Prostate gland (tissue), 2 donors: Measurements from ENCODE around the gene TRAF3IP3. TPM values are rescaled to one million over a fixed set of nuclear protein-coding genes. Genes with fewer than 3 reads are reported as not detected.

Experiments used
- DNase-seq: peaks from one replicate; pipeline ENCODE4 v3.0.0-alpha.2; 2019; ENCODE audit warnings: low spot score
- H3K27ac ChIP-seq, 2 donors: fragments of 200-600 bp; sonication (generic); 2 replicates each; pipeline ENCODE4 v1.5.1; 2017 to 2019
- H3K27me3 ChIP-seq: fragments of 200-600 bp; sonication (generic); replicated peaks from 2 replicates; pipeline ENCODE4 v1.5.1; 2019; ENCODE audit not compliant: insufficient read depth
- H3K36me3 ChIP-seq, 2 donors: fragments of 200-600 bp; sonication (generic); 1 replicate in 1 of 2; 2 replicates in 1 of 2; pipeline versions ENCODE4 v1.5.1 to v1.8.1; 2017 to 2019
- H3K4me1 ChIP-seq: fragments of 200-600 bp; sonication (generic); replicated peaks from 2 replicates; pipeline ENCODE4 v1.5.1; 2019
- H3K4me3 ChIP-seq, 2 donors: fragments of 200-600 bp; sonication (generic); 2 replicates each; pipeline ENCODE4 v1.5.1; 2017 to 2019
- H3K9me3 ChIP-seq: fragments of 200-600 bp; sonication (generic); 2 replicates; pipeline ENCODE4 v1.5.1; 2017
- CTCF ChIP-seq, 4 experiments: fragments of 200-600 bp in 2 of 4; fragments of 450-650 bp in 2 of 4; sonication (generic) in 2 of 4; IDR thresholded peaks; 1 replicate in 3 of 4; 2 replicates in 1 of 4; pipeline ENCODE4 v1.5.1; 2016 to 2019; ENCODE audit warnings: antibody characterized with exemption in 4 of 4, mild to moderate bottlenecking in 2 of 4, moderate library complexity in 2 of 4
- POLR2A ChIP-seq: fragments of 450-650 bp; IDR thresholded peaks from one replicate; pipeline ENCODE4 v1.6.1; 2016; ENCODE audit warnings: antibody characterized with exemption, mild to moderate bottlenecking
- POLR2AphosphoS5 ChIP-seq: sonication (generic); formaldehyde crosslinking; IDR thresholded peaks from one replicate; pipeline ENCODE4 v1.6.1; 2017; ENCODE audit warnings: antibody characterized with exemption
- WGBS: methylation state at CpG from one replicate; pipeline ENCODE4 v1.1.5; 2018; 5-methylcytosine and 5-hydroxymethylcytosine counted together
- intact Hi-C: fragments of 100-400 bp; cut with DNase I; formaldehyde crosslinking; loops from one replicate; pipeline ENCODE4 v1.14.2; 2022
- total RNA-seq, 2 donors: library from RNA; depleted of rRNA; stranded (reverse); fragments of >200 nt; gene quantifications; one replicate each; pipeline ENCODE4 v1.1.0, GENCODE V29; 2016

Gene TRAF3IP3
- total RNA-seq, 2 donors from 2014 or later, result 0.73 to 1.6 TPM

- intact Hi-C loops, result no loop called here
- TF ChIP-seq POLR2AphosphoS5 (no peak), POLR2A (no peak), CTCF (IDR thresholded peaks at IDR 0.05) (no peak)
Measured at GRCh38 chr1:209830722-209831121, 74.9 kb downstream of the TRAF3IP3 start.

GRCh38 chr1:209831615-209832014 lies 75.8 kb downstream of the TRAF3IP3 start:
- Histone ChIP-seq H3K27ac (no peak overlapping the region), H3K4me1 (no peaks in the 10 kb centered on the region), H3K9me3 (no peaks in the 10 kb centered on the region), H3K4me3 (no peak overlapping the region), H3K27me3 (no peaks in the 10 kb centered on the region), H3K36me3 (no peaks in the 10 kb centered on the region)
- no peak for DNase-seq
- TF ChIP-seq POLR2AphosphoS5, result no peak
- TF ChIP-seq CTCF (IDR thresholded peaks at IDR 0.05), result no peak
- TF ChIP-seq POLR2A, result no peak
- 90% methylated on average over 1 of the region's 1 CpG for WGBS
- intact Hi-C loops, result no loop called here

More at GRCh38 chr1:209830722-209831121, 74.9 kb downstream of the TRAF3IP3 start:
- WGBS, result 98% methylated on average over 3 of the region's 3 CpGs
- no peak overlapping the region for H3K27ac ChIP-seq
- DNase-seq, result no peak
- no peak overlapping the region for H3K4me3 ChIP-seq
- H3K27me3 ChIP-seq, result no peaks in the 10 kb centered on the region
- no peaks in the 10 kb centered on the region for H3K36me3 ChIP-seq
- H3K4me1 ChIP-seq, result no peaks in the 10 kb centered on the region
- H3K9me3 ChIP-seq, result no peaks in the 10 kb centered on the region

Other genes with a start within 250 kb of the TRAF3IP3 start
- 1 to 10 TPM in 1 of 2 donors, under 1 TPM in 1; 0.18 to 1.6 TPM for gene CAMK1G, start 172.3 kb upstream of the TRAF3IP3 start, total RNA-seq
- gene LAMB3, start 103.6 kb upstream of the TRAF3IP3 start, total RNA-seq, result 10 to 100 TPM; 43.7 to 92.8 TPM
- gene G0S2, start 80.6 kb upstream of the TRAF3IP3 start, total RNA-seq, result 10 to 100 TPM; 13.3 to 46.4 TPM
- gene HSD11B1, start 51.2 kb upstream of the TRAF3IP3 start, total RNA-seq, result 10 to 100 TPM in 1 of 2 donors, 1 to 10 TPM in 1; 9.3 to 29.1 TPM
- gene C1orf74, start 28.5 kb downstream of the TRAF3IP3 start, total RNA-seq, result 1 to 10 TPM; 5.0 to 6.8 TPM
- gene IRF6, start 50.1 kb downstream of the TRAF3IP3 start, total RNA-seq, result 100 to 1,000 TPM in 1 of 2 donors, 10 to 100 TPM in 1; 59.8 to 118 TPM
- gene UTP25, start 71.9 kb downstream of the TRAF3IP3 start, total RNA-seq, result 1 to 10 TPM; 6.0 to 8.1 TPM
- 1 to 10 TPM in 1 of 2 donors, under 1 TPM in 1; 0.41 to 6.0 TPM for gene SYT14, start 182.2 kb downstream of the TRAF3IP3 start, total RNA-seq